Activated T-cell treated with anti-CD3 and anti-CD28 coated beads for 24 hours (primary cell): ENCODE measurements around the gene KLK3.

Experiments used
- DNase-seq: peaks from one replicate; pipeline ENCODE4 v3.0.0-alpha.2; 2020; ENCODE audit warnings: low read depth

The KLK3 gene

DNA sequence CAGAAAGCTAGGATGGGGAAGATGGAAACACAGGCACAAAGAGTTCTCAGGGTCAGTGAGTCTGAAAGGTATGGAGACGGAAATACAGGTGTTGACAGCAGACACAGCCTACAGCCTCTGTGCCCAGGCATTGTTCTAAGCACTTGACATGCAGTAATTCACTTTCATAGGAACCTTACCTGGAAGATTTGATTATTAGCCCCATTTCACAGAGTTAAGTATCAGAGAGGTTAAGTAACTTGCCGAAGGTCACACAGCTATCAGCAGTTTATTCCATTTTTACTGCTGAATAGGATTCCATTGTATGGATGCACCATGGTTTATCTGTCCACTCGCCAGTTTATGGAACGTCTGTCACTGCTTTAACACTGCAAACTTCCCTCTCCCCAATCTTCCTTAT is 43.3 kb downstream of the KLK3 start:
- no peak for DNase-seq

DNA sequence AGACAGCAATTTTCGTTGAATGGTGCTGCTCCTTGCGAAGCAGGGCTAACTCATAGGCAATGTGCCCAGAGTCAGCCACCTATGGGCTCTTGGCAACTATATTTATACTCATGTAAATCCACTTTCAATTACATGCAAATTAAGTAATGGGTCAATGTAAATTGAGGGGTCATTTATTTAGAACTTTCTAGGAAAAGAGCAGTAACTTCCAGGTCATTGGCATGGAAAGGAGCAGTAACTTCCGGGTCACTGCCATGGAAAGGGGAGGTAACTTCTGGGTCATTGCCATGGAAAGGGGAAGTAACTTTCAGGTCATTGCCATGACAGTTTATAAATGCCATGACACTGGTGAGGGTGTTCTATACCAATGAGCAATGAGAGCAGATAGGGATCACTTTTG is 44.9 kb downstream of the KLK3 start:
- no peak for DNase-seq

DNA sequence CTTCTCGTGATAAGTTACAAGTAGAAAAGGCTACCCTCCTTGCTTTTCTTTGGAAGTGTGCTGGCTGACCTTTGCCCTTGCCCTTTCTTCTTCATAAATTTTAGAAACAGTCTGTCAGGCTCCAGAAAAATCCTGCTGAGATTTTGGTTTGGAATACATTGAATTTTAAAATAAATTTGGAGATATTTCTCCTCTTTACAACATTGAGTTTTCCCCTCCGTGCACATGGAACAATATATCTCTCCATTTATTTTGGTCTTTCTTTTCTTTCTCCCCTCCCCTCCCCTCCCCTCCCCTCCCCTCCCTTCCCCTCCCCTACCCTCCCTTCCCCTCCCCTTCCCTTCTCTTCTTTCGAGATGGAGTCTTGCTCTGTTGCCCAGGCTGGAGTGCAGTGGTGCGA is 47.9 kb downstream of the KLK3 start:
- no peak for DNase-seq

DNA sequence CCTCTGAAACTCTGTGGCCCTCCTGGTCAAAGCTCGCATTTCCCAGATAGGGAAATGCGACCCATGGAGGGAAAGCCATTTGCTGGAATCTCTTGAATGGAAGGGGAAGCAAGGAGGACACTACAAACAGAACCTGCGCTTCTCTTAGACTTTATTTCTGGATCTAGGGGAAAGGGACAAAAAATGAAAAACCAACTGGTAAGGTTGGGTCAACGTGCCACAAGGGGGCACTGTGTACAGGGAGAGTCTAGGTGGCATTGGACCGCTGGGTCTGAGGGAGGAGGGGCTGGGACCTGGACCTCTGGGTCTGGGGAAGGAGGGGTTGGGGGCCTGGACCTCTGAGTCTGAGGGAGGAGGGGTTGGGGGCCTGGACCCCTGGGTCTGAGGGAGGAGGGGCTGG is 51.5 kb downstream of the KLK3 start:
- DNase-seq: no peak

DNA sequence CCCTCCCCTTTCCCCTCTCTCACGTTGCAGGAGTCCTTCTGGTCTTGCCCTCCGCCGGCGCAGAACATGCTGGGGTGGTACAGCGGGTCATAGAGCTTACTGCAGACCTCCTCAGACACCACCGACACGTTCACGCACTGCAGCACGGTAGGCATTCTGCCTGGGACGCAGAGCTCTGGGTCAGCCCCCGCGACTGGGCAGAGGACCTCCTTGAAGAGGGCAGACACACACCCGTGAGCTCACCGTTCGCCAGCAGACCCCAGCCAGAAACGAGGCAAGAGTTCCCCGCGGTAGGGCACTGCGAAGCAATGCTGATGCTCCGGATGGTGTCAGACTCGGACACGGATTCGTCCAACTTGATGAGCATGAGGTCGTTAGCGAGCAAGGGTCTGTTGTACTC is 53.6 kb downstream of the KLK3 start:
- no peak for DNase-seq

DNA sequence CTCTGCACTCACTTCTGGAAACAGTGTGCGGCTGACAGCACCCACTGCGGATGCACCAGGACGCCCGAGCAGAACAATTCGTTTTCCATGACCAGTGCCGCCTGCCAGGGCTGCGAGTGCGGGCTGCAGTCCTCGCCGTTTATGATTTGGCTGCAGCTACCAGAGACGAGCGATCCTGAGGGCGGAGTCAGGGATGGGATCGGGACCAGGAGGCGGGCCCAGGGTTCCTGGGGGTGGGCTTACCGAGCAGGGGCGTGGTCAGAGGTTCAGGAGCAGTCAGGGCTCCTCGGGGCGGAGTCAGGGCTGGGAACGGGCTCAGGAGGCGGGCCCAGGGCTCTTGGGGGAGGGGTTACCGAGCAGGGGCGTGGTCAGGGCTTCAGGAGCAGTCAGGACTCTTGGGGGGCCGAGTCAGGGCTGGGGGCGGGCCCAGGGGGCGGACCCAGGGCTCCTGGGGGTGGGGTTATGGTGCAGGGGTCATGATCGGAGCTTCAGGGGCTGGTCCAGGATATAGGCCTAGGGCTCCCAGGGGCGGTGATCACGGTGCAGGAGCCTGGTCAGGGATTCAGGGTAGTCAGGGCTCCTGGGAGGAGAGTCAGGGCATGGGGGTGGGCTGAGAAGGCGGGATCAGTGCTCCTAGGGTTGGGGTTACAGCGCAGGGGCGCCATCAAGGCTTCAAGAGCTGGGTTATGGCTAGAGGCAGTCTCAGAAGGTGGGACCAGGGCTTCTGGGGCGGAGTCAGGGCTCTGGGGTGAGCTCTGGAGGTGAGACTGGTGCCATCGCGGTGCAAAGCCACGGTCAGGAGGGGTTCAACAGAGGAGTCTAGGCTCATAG is 54.7 kb downstream of the KLK3 start:
- DNase-seq: peak; percentile 19
